Measurements from ENCODE around the gene GLB1L. TPM values are rescaled to one million over a fixed set of nuclear protein-coding genes. Genes with fewer than 3 reads are reported as not detected.
"Not testable (repeated sequence)": the region's sequence is repeated elsewhere in the genome, so short reads cannot be mapped to it uniquely, and the experiment has no call there.

GLB1L gene
- 4.6 and 4.9 TPM in 2 replicates for total RNA-seq

GRCh38 chr2:219245148-219245898, at the start of gene GLB1L, which contains the start of gene STK16:
GLB1L (minus strand) TSS chr2:219245444; CDS start chr2:219243573, 1,871 bp downstream.
STK16 (plus strand) TSS chr2:219245479; CDS start chr2:219246000, 521 bp downstream.
- H3K4me3 Mint-ChIP-seq: peak within 1 kb of the TSS; percentile 99
- DNase-seq (ENCODE audit: low spot score): peak; percentile 89
- H3K4me1 Mint-ChIP-seq (ENCODE audit: low read depth): peaks cover 57% of the 10 kb centered on the region
- H3K27ac Mint-ChIP-seq: peak within 1 kb of the TSS; percentile 99
- H3K27me3 Mint-ChIP-seq (ENCODE audit: insufficient read depth): no peaks in the 10 kb centered on the region
- no peaks in the 10 kb centered on the region for H3K9me3 Mint-ChIP-seq
- peaks cover 21% of the 10 kb centered on the region for H3K36me3 Mint-ChIP-seq (ENCODE audit: low read depth)
- intact Hi-C loops (cut with micrococcal nuclease): loop anchor here (1.0 to 10.0 kb wide), 9 partner anchors 8 to 531 kb away; partner anchors contain the start of genes ANKZF1, ATG9A, DNAJB2 and NHEJ1

GRCh38 chr2:219294356-219295351, 49.4 kb upstream of the GLB1L start:
- Mint-ChIP-seq H3K4me1 (ENCODE audit: low read depth) (peaks cover 14% of the 10 kb centered on the region), H3K36me3 (ENCODE audit: low read depth) (no peaks in the 10 kb centered on the region)
- DNase-seq (ENCODE audit: low spot score): peak; percentile 87

GRCh38 chr2:219293736-219294231, 48.5 kb upstream of the GLB1L start:
- intact Hi-C loops (cut with micrococcal nuclease): loop anchor here (1.0 to 2.0 kb wide), 5 partner anchors 14 to 117 kb away; partner anchors contain the start of genes CNPPD1, DNAJB2, GLB1L and STK16
- Mint-ChIP-seq H3K4me3 (peak overlapping the region; percentile 80), H3K27me3 (ENCODE audit: insufficient read depth) (peaks cover 14% of the 10 kb centered on the region)

More at GRCh38 chr2:219294356-219295351, 49.4 kb upstream of the GLB1L start:
- H3K4me3 Mint-ChIP-seq: peak overlapping the region; percentile 80
- intact Hi-C loops (cut with micrococcal nuclease): loop anchor here (1.0 to 2.0 kb wide), 7 partner anchors 15 to 118 kb away; partner anchors contain the start of genes ANKZF1, ATG9A, CNPPD1 and DNAJB2
- H3K9me3 Mint-ChIP-seq: no peaks in the 10 kb centered on the region
- peak overlapping the region; percentile 87 for H3K27ac Mint-ChIP-seq
- peaks cover 17% of the 10 kb centered on the region for H3K27me3 Mint-ChIP-seq (ENCODE audit: insufficient read depth)

GRCh38 chr2:219292616-219293015, 47.4 kb upstream of the GLB1L start:
- Mint-ChIP-seq H3K36me3 (ENCODE audit: low read depth) (no peaks in the 10 kb centered on the region), H3K27me3 (ENCODE audit: insufficient read depth) (peaks cover 14% of the 10 kb centered on the region), H3K4me3 (no peak overlapping the region), H3K4me1 (ENCODE audit: low read depth) (peaks cover 8% of the 10 kb centered on the region), H3K9me3 (no peaks in the 10 kb centered on the region), H3K27ac (no peak overlapping the region)
- intact Hi-C loops (cut with micrococcal nuclease): no loop called here
- DNase-seq (ENCODE audit: low spot score): no peak

More at GRCh38 chr2:219293736-219294231, 48.5 kb upstream of the GLB1L start:
- Mint-ChIP-seq H3K9me3 (no peaks in the 10 kb centered on the region), H3K27ac (peak overlapping the region; percentile 87), H3K36me3 (ENCODE audit: low read depth) (no peaks in the 10 kb centered on the region), H3K4me1 (ENCODE audit: low read depth) (peaks cover 9% of the 10 kb centered on the region)
- DNase-seq (ENCODE audit: low spot score): no peak

- intact Hi-C loops (cut with micrococcal nuclease): no loop called here
- H3K27ac Mint-ChIP-seq: no peak overlapping the region
- no peak overlapping the region for H3K4me3 Mint-ChIP-seq
- DNase-seq (ENCODE audit: low spot score): no peak
- H3K4me1 Mint-ChIP-seq (ENCODE audit: low read depth): peaks cover 8% of the 10 kb centered on the region
- H3K27me3 Mint-ChIP-seq (ENCODE audit: insufficient read depth): peaks cover 14% of the 10 kb centered on the region
- H3K36me3 Mint-ChIP-seq (ENCODE audit: low read depth): no peaks in the 10 kb centered on the region
- no peaks in the 10 kb centered on the region for H3K9me3 Mint-ChIP-seq
Measured at GRCh38 chr2:219291910-219292490, 46.8 kb upstream of the GLB1L start.

GRCh38 chr2:219291394-219291793, 46.1 kb upstream of the GLB1L start:
- no peaks in the 10 kb centered on the region for H3K36me3 Mint-ChIP-seq (ENCODE audit: low read depth)
- H3K27ac Mint-ChIP-seq: no peak overlapping the region
- DNase-seq (ENCODE audit: low spot score): no peak
- H3K27me3 Mint-ChIP-seq (ENCODE audit: insufficient read depth): peaks cover 14% of the 10 kb centered on the region
- no peak overlapping the region for H3K4me3 Mint-ChIP-seq
- H3K9me3 Mint-ChIP-seq: no peaks in the 10 kb centered on the region
- H3K4me1 Mint-ChIP-seq (ENCODE audit: low read depth): peaks cover 8% of the 10 kb centered on the region
- intact Hi-C loops (cut with micrococcal nuclease): no loop called here

- no peak overlapping the region for H3K27ac Mint-ChIP-seq
- peaks cover 14% of the 10 kb centered on the region for H3K27me3 Mint-ChIP-seq (ENCODE audit: insufficient read depth)
- peaks cover 4% of the 10 kb centered on the region for H3K36me3 Mint-ChIP-seq (ENCODE audit: low read depth)
- no peaks in the 10 kb centered on the region for H3K9me3 Mint-ChIP-seq
- H3K4me3 Mint-ChIP-seq: no peak overlapping the region
- H3K4me1 Mint-ChIP-seq (ENCODE audit: low read depth): peaks cover 8% of the 10 kb centered on the region
- no peak for DNase-seq (ENCODE audit: low spot score)
- intact Hi-C loops (cut with micrococcal nuclease): no loop called here
Measured at GRCh38 chr2:219290381-219291171, 45.3 kb upstream of the GLB1L start.

GRCh38 chr2:219289537-219290361, 44.5 kb upstream of the GLB1L start:
- no peak for DNase-seq (ENCODE audit: low spot score)
- Mint-ChIP-seq H3K9me3 (no peaks in the 10 kb centered on the region), H3K4me3 (no peak overlapping the region), H3K4me1 (ENCODE audit: low read depth) (peaks cover 8% of the 10 kb centered on the region), H3K36me3 (ENCODE audit: low read depth) (peaks cover 6% of the 10 kb centered on the region), H3K27me3 (ENCODE audit: insufficient read depth) (peaks cover 14% of the 10 kb centered on the region), H3K27ac (no peak overlapping the region)
- intact Hi-C loops (cut with micrococcal nuclease): no loop called here

GRCh38 chr2:219289195-219289536, 43.9 kb upstream of the GLB1L start:
- peaks cover 4% of the 10 kb centered on the region for H3K4me1 Mint-ChIP-seq (ENCODE audit: low read depth)
- peaks cover 14% of the 10 kb centered on the region for H3K27me3 Mint-ChIP-seq (ENCODE audit: insufficient read depth)
- peaks cover 6% of the 10 kb centered on the region for H3K36me3 Mint-ChIP-seq (ENCODE audit: low read depth)
- H3K9me3 Mint-ChIP-seq: no peaks in the 10 kb centered on the region
- intact Hi-C loops (cut with micrococcal nuclease): no loop called here
- H3K4me3 Mint-ChIP-seq: no peak overlapping the region
- H3K27ac Mint-ChIP-seq: no peak overlapping the region
- DNase-seq (ENCODE audit: low spot score): no peak

- Mint-ChIP-seq H3K27ac (no peak overlapping the region), H3K36me3 (ENCODE audit: low read depth) (peaks cover 16% of the 10 kb centered on the region), H3K4me3 (no peak overlapping the region), H3K27me3 (ENCODE audit: insufficient read depth) (peaks cover 14% of the 10 kb centered on the region), H3K9me3 (no peaks in the 10 kb centered on the region), H3K4me1 (ENCODE audit: low read depth) (no peaks in the 10 kb centered on the region)
- DNase-seq (ENCODE audit: low spot score): no peak
- intact Hi-C loops (cut with micrococcal nuclease): no loop called here
Measured at GRCh38 chr2:219287580-219288265, 42.5 kb upstream of the GLB1L start.

GRCh38 chr2:219287116-219287440, 41.8 kb upstream of the GLB1L start:
- H3K36me3 Mint-ChIP-seq (ENCODE audit: low read depth): peaks cover 21% of the 10 kb centered on the region
- H3K27me3 Mint-ChIP-seq (ENCODE audit: insufficient read depth): peaks cover 10% of the 10 kb centered on the region
- H3K4me3 Mint-ChIP-seq; H3K4me1 Mint-ChIP-seq (ENCODE audit: low read depth); DNase-seq (ENCODE audit: low spot score); intact Hi-C loops (cut with micrococcal nuclease); H3K27ac Mint-ChIP-seq; H3K9me3 Mint-ChIP-seq: not testable (repeated sequence)
